GM23338 (cell line): ENCODE data around the gene NT5C2. TPM values are rescaled to one million over a fixed set of nuclear protein-coding genes. Genes with fewer than 3 reads are reported as not detected.

Experiments used
- CTCF ChIP-seq, 2 experiments: fragments of 200-600 bp in 1 of 2; sonication (generic) in 1 of 2; conservative IDR thresholded peaks; 2 replicates each; pipeline versions ENCODE4 v1.5.1 to v1.6.1; 2016 to 2017; ENCODE audit warnings: antibody characterized with exemption in 2 of 2, low read depth in 2 of 2, mild to moderate bottlenecking in 2 of 2, moderate library complexity in 1 of 2
- JUNB ChIP-seq: IDR thresholded peaks from one replicate; pipeline ENCODE4 v1.6.1; 2016; ENCODE audit warnings: antibody characterized with exemption; ENCODE audit not compliant: unreplicated experiment
- NANOG ChIP-seq: IDR thresholded peaks from 2 replicates; pipeline ENCODE4 v1.6.1; 2016; ENCODE audit warnings: antibody characterized with exemption, borderline replicate concordance
- POLR2AphosphoS5 ChIP-seq: IDR thresholded peaks from 2 replicates; pipeline ENCODE4 v1.6.1; 2016; ENCODE audit warnings: antibody characterized with exemption, low read depth
- STAT1 ChIP-seq: IDR thresholded peaks from one replicate; pipeline ENCODE4 v1.6.1; 2016; ENCODE audit warnings: antibody characterized with exemption; ENCODE audit not compliant: unreplicated experiment
- ZNF331 ChIP-seq: fragments of 250-450 bp; sonication (Bioruptor Pico); IDR thresholded peaks from 2 replicates; pipeline ENCODE4 v1.5.0; 2020; ENCODE audit warnings: low read depth, mild to moderate bottlenecking, moderate library complexity
- ZNF462 ChIP-seq: fragments of 250-450 bp; sonication (Bioruptor Pico); IDR thresholded peaks from 2 replicates; pipeline ENCODE4 v1.5.0; 2020; ENCODE audit warnings: mild to moderate bottlenecking, moderate library complexity
- polyA plus RNA-seq: library from polyadenylated mRNA; unstranded; fragments of >200 nt; fragmentation: Nextera tagmentation; extraction: Ambion mirVana; gene quantifications from 2 replicates; pipeline ENCODE4 v1.2.1, GENCODE V29; 2016
- total RNA-seq: library from RNA; depleted of rRNA; stranded (reverse); fragments of >200 nt; shearing (Covaris generic); gene quantifications from 2 replicates; pipeline ENCODE4 v1.2.3, GENCODE V29; 2014; rRNA removed

NT5C2 gene
- total and polyA plus RNA-seq, 2 experiments from 2014 or later: 33.9 to 85.4 TPM

GRCh38 chr10:103038570-103038969 is 154.5 kb downstream of the NT5C2 start (continued):
- TF ChIP-seq ZNF462: no peak
- no peak for TF ChIP-seq POLR2AphosphoS5
- no peak for TF ChIP-seq JUNB
- TF ChIP-seq CTCF (conservative IDR thresholded peaks at IDR 0.05; ENCODE audit: low read depth in 2 of 2): no peak
- no peak for TF ChIP-seq STAT1
- TF ChIP-seq NANOG: no peak
- TF ChIP-seq ZNF331 (CRISPR knock-in tag): no peak

Other genes with a start within 250 kb of the NT5C2 start
- gene RPEL1, start 52.6 kb upstream of the NT5C2 start, total RNA-seq: not detected in 2 replicates
- 0.21 TPM in 1 of 2 replicates, not detected in the other for gene RPEL1, start 52.6 kb upstream of the NT5C2 start, polyA plus RNA-seq
- 25.1 and 26.1 TPM in 2 replicates for gene INA, start 83.9 kb upstream of the NT5C2 start, total RNA-seq
- 9.0 and 10.0 TPM in 2 replicates for gene INA, start 83.9 kb upstream of the NT5C2 start, polyA plus RNA-seq
- 14.0 and 16.6 TPM in 2 replicates for gene PCGF6, start 157.9 kb upstream of the NT5C2 start, total RNA-seq
- 22.3 and 26.1 TPM in 2 replicates for gene PCGF6, start 157.9 kb upstream of the NT5C2 start, polyA plus RNA-seq
- 22.8 and 25.9 TPM in 2 replicates for gene TAF5, start 174.7 kb upstream of the NT5C2 start, total RNA-seq
- gene TAF5, start 174.7 kb upstream of the NT5C2 start, polyA plus RNA-seq: 8.6 and 10.4 TPM in 2 replicates
- gene ATP5MK, start 203.2 kb upstream of the NT5C2 start, total RNA-seq: 227 and 351 TPM in 2 replicates
- gene ATP5MK, start 203.2 kb upstream of the NT5C2 start, polyA plus RNA-seq: 1,139 and 1,414 TPM in 2 replicates
- gene PDCD11, start 203.4 kb upstream of the NT5C2 start, total RNA-seq: 67.0 and 82.1 TPM in 2 replicates
- 87.8 and 99.9 TPM in 2 replicates for gene PDCD11, start 203.4 kb upstream of the NT5C2 start, polyA plus RNA-seq